H9 (cell line): Measurements from ENCODE around the gene PPP1R9A. TPM values are rescaled to one million over a fixed set of nuclear protein-coding genes. Genes with fewer than 3 reads are reported as not detected.

Experiments
- DNase-seq: peaks from one replicate; pipeline ENCODE4 v3.0.0-alpha.2; 2017
- H2AFZ ChIP-seq: one replicate; pipeline ENCODE4 v1.6.1; 2013; ENCODE audit warnings: mild to moderate bottlenecking, low read length, control low read depth, moderate library complexity
- H2AK5ac ChIP-seq: 2 replicates; pipeline ENCODE4 v1.6.1; 2013; ENCODE audit warnings: low read length, control low read depth, mixed read lengths; ENCODE audit not compliant: insufficient read length
- H2BK120ac ChIP-seq: one replicate; pipeline ENCODE4 v1.6.1; 2013; ENCODE audit warnings: low read depth, mild to moderate bottlenecking, low read length, control low read depth, inconsistent platforms; ENCODE audit not compliant: poor library complexity, severe bottlenecking
- H2BK12ac ChIP-seq: 2 replicates; pipeline ENCODE4 v1.6.1; 2013; ENCODE audit warnings: low read length, control low read depth, mixed read lengths, low read depth; ENCODE audit not compliant: insufficient read length
- H2BK15ac ChIP-seq: 2 replicates; pipeline ENCODE4 v1.6.1; 2013; ENCODE audit warnings: low read depth, low read length, control low read depth
- H2BK20ac ChIP-seq: one replicate; pipeline ENCODE4 v1.6.1; 2013; ENCODE audit warnings: low read depth, mild to moderate bottlenecking, low read length, control low read depth, inconsistent platforms; ENCODE audit not compliant: poor library complexity, severe bottlenecking
- H2BK5ac ChIP-seq: 2 replicates; pipeline ENCODE4 v1.6.1; 2013; ENCODE audit warnings: low read length, control low read depth, mixed read lengths; ENCODE audit not compliant: insufficient read length
- H3K14ac ChIP-seq: 2 replicates; pipeline ENCODE4 v1.6.1; 2013; ENCODE audit warnings: low read length, control low read depth; ENCODE audit not compliant: insufficient read depth
- H3K18ac ChIP-seq: 2 replicates; pipeline ENCODE4 v1.6.1; 2013; ENCODE audit warnings: low read depth, mild to moderate bottlenecking, mixed read lengths, low read length, control low read depth; ENCODE audit not compliant: insufficient read length
- H3K23ac ChIP-seq: 2 replicates; pipeline ENCODE4 v1.6.1; 2013; ENCODE audit warnings: low read length, control low read depth, mixed read lengths, low read depth; ENCODE audit not compliant: insufficient read length
- H3K23me2 ChIP-seq: 2 replicates; pipeline ENCODE4 v1.6.1; 2013; ENCODE audit warnings: low read depth, mild to moderate bottlenecking, mixed read lengths, low read length, control low read depth; ENCODE audit not compliant: insufficient read length, poor library complexity, severe bottlenecking
- H3K27ac ChIP-seq: 2 replicates; pipeline ENCODE4 v1.5.1; 2013; ENCODE audit warnings: low read length, control low read depth, mixed read lengths, low read depth; ENCODE audit not compliant: insufficient read length
- H3K27me3 ChIP-seq: 2 replicates; pipeline ENCODE4 v1.6.1; 2013; ENCODE audit warnings: low read length, control low read depth, inconsistent platforms; ENCODE audit not compliant: insufficient read depth
- H3K4ac ChIP-seq: 2 replicates; pipeline ENCODE4 v1.6.1; 2013; ENCODE audit warnings: low read depth, mild to moderate bottlenecking, control low read depth, inconsistent platforms, low read length, moderate library complexity
- H3K4me1 ChIP-seq: 2 replicates; pipeline ENCODE4 v1.6.1; 2013; ENCODE audit warnings: low read length, control low read depth, inconsistent platforms; ENCODE audit not compliant: insufficient read depth
- H3K4me2 ChIP-seq: 2 replicates; pipeline ENCODE4 v1.6.1; 2013; ENCODE audit warnings: low read length, control low read depth, mixed read lengths; ENCODE audit not compliant: insufficient read length, insufficient read depth
- H3K56ac ChIP-seq: 2 replicates; pipeline ENCODE4 v1.6.1; 2013; ENCODE audit warnings: low read depth, mild to moderate bottlenecking, mixed read lengths, low read length, control low read depth; ENCODE audit not compliant: insufficient read length
- H3K79me1 ChIP-seq: 2 replicates; pipeline ENCODE4 v1.6.1; 2013; ENCODE audit warnings: low read depth, mild to moderate bottlenecking, moderate library complexity, low read length, control low read depth, inconsistent platforms; ENCODE audit not compliant: insufficient read depth, poor library complexity, severe bottlenecking
- H3K79me2 ChIP-seq: 2 replicates; pipeline ENCODE4 v1.6.1; 2013; ENCODE audit warnings: low read length, control low read depth, inconsistent platforms; ENCODE audit not compliant: insufficient read depth
- H3K9ac ChIP-seq: 2 replicates; pipeline ENCODE4 v1.6.1; 2013; ENCODE audit warnings: low read length, control low read depth, mixed read lengths; ENCODE audit not compliant: insufficient read length; ENCODE audit errors: extremely low read depth
- H3K9me3 ChIP-seq: one replicate; pipeline ENCODE4 v1.6.1; 2013; ENCODE audit warnings: low read depth, low read length, inconsistent platforms; ENCODE audit not compliant: control insufficient read depth
- H3T11ph ChIP-seq: one replicate; pipeline ENCODE4 v1.6.1; 2013; ENCODE audit warnings: mild to moderate bottlenecking, low read length, control low read depth, inconsistent platforms
- H4K20me1 ChIP-seq: one replicate; pipeline ENCODE4 v1.6.1; 2013; ENCODE audit not compliant: control insufficient read depth, insufficient read length, insufficient read depth
- H4K5ac ChIP-seq: 2 replicates; pipeline ENCODE4 v1.6.1; 2013; ENCODE audit warnings: low read depth, mild to moderate bottlenecking, mixed read lengths, low read length, control low read depth; ENCODE audit not compliant: insufficient read length
- H4K8ac ChIP-seq: replicated peaks from 2 replicates; pipeline ENCODE4 v1.6.1; 2013; ENCODE audit warnings: low read length, control low read depth, mixed read lengths, low read depth; ENCODE audit not compliant: insufficient read length
- H4K91ac ChIP-seq: 2 replicates; pipeline ENCODE4 v1.6.1; 2013; ENCODE audit warnings: low read depth, mild to moderate bottlenecking, moderate library complexity, mixed read lengths, low read length, control low read depth; ENCODE audit not compliant: insufficient read length
- H3K27ac Mint-ChIP-seq, 3 experiments: 2 replicates in 2 of 3; 3 replicates in 1 of 3; pipeline ENCODE4 v1.8.0; 2020 to 2021; ENCODE audit warnings: mixed read lengths in 3 of 3, mild to moderate bottlenecking in 1 of 3, moderate library complexity in 1 of 3
- H3K27me3 Mint-ChIP-seq: 2 replicates; pipeline ENCODE4 v1.8.0; 2021; ENCODE audit warnings: low read depth, mild to moderate bottlenecking, moderate library complexity, mixed read lengths
- H3K36me3 Mint-ChIP-seq, 3 experiments: 2 replicates in 2 of 3; 3 replicates in 1 of 3; pipeline ENCODE4 v1.8.0; 2020 to 2021; ENCODE audit warnings: low read depth in 3 of 3, mixed read lengths in 3 of 3; ENCODE audit not compliant: insufficient read depth in 1 of 3
- H3K4me1 Mint-ChIP-seq, 2 experiments: 2 replicates each; pipeline ENCODE4 v1.8.0; 2020; ENCODE audit warnings: mixed read lengths in 2 of 2
- H3K4me3 Mint-ChIP-seq, 2 experiments: 2 replicates in 1 of 2; 3 replicates in 1 of 2; pipeline ENCODE4 v1.8.0; 2020 to 2021; ENCODE audit warnings: mild to moderate bottlenecking in 2 of 2, mixed read lengths in 2 of 2, moderate library complexity in 1 of 2
- H3K9me3 Mint-ChIP-seq, 2 experiments: 2 replicates in 1 of 2; 3 replicates in 1 of 2; pipeline ENCODE4 v1.8.0; 2020; ENCODE audit warnings: mild to moderate bottlenecking in 2 of 2, mixed read lengths in 2 of 2, moderate library complexity in 1 of 2
- WGBS: extraction: QIAGEN DNeasy Blood & Tissue Kit; methylation state at CpG from one replicate; pipeline ENCODE4 v1.1.7; 2013; ENCODE audit warnings: missing lambda C conversion rate, low lambda C conversion rate, mixed read lengths; ENCODE audit not compliant: insufficient read length; ENCODE audit errors: extremely low coverage; 5-methylcytosine and 5-hydroxymethylcytosine counted together
- total RNA-seq: library from RNA; stranded (reverse); gene quantifications from 2 replicates; pipeline ENCODE4 v1.2.1, GENCODE V29; 2021
- TF ChIP-seq, protein P1 (sequence below): fragments of 200-600 bp; sonication (generic); conservative IDR thresholded peaks from 3 replicates; pipeline ENCODE4 v1.8.0; 2021; ENCODE audit warnings: antibody characterized with exemption, mild to moderate bottlenecking

PPP1R9A gene
- total RNA-seq, 1 experiment from 2014 or later, result 17.0 TPM

DNA sequence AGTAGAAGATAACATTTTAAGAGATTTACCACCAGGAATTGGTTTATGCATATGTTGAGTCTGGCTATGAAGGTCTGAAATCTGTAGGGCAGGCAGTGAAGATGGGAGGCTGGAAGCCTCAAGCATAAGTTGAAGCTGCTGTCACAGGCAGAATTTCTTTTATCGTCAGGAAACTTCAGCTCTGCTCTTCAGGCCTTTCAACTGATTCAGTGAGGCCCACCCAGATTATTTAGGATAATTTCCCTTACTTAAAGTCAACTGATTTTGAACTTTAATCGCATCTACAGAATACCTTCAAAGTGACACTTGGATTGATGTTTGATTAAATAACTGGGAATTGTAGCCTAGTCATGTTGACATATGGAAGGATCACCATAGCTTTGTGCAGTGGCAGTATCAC lies 190.5 kb downstream of the PPP1R9A start:
- H2AFZ ChIP-seq, result no peak overlapping the region
- WGBS, result no CpG with 5 or more reads among the region's 2 CpGs
- H3K4me3 Mint-ChIP-seq, result no peak overlapping the region

More for the DNA sequence above, 190.5 kb downstream of the PPP1R9A start:
- H2BK120ac ChIP-seq, result no peak overlapping the region
- no peak overlapping the region for H3K4ac ChIP-seq
- H4K5ac ChIP-seq, result no peak overlapping the region
- no peak overlapping the region for H3K23ac ChIP-seq
- no peaks in the 10 kb centered on the region for H3K79me2 ChIP-seq
- H3K9me3 ChIP-seq, result no peaks in the 10 kb centered on the region
- no peaks in the 10 kb centered on the region for H3K9me3 Mint-ChIP-seq
- no peaks in the 10 kb centered on the region for H3K79me1 ChIP-seq
- H3K18ac ChIP-seq, result no peak overlapping the region
- no peak for DNase-seq
- H3K27ac Mint-ChIP-seq, result no peak overlapping the region
- no peak overlapping the region for H4K8ac ChIP-seq
- H3K4me1 Mint-ChIP-seq, result peaks cover 15 to 23% of the 10 kb centered on the region in 2 experiments
- H3K27ac ChIP-seq, result no peak overlapping the region
- TF ChIP-seq, protein P1, sequence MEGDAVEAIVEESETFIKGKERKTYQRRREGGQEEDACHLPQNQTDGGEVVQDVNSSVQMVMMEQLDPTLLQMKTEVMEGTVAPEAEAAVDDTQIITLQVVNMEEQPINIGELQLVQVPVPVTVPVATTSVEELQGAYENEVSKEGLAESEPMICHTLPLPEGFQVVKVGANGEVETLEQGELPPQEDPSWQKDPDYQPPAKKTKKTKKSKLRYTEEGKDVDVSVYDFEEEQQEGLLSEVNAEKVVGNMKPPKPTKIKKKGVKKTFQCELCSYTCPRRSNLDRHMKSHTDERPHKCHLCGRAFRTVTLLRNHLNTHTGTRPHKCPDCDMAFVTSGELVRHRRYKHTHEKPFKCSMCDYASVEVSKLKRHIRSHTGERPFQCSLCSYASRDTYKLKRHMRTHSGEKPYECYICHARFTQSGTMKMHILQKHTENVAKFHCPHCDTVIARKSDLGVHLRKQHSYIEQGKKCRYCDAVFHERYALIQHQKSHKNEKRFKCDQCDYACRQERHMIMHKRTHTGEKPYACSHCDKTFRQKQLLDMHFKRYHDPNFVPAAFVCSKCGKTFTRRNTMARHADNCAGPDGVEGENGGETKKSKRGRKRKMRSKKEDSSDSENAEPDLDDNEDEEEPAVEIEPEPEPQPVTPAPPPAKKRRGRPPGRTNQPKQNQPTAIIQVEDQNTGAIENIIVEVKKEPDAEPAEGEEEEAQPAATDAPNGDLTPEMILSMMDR, result no peak
- H3K56ac ChIP-seq, result no peak overlapping the region
- no peaks in the 10 kb centered on the region for H4K20me1 ChIP-seq
- no peak overlapping the region for H3T11ph ChIP-seq
- no peaks in the 10 kb centered on the region for H3K4me1 ChIP-seq
- no peak overlapping the region for H2BK15ac ChIP-seq
- H4K91ac ChIP-seq, result no peak overlapping the region
- no peak overlapping the region for H2BK12ac ChIP-seq
- no peak overlapping the region for H3K14ac ChIP-seq
- H3K27me3 ChIP-seq, result no peaks in the 10 kb centered on the region
- no peaks in the 10 kb centered on the region; a peak in 2 of 7 replicates for H3K36me3 Mint-ChIP-seq
- no peak overlapping the region for H2AK5ac ChIP-seq
- H3K23me2 ChIP-seq, result no peaks in the 10 kb centered on the region
- H2BK5ac ChIP-seq, result no peak overlapping the region
- H2BK20ac ChIP-seq, result no peak overlapping the region
- H3K4me2 ChIP-seq, result no peak overlapping the region
- no peaks in the 10 kb centered on the region for H3K27me3 Mint-ChIP-seq
- H3K9ac ChIP-seq, result no peak overlapping the region
